HG03095 (cell line): ENCODE measurements around the gene VWA5A.
A peak's percentile ranks its signal among the peaks of the same experiment; 100 is the strongest.
"Not testable (repeated sequence)": the region's sequence is repeated elsewhere in the genome, so short reads cannot be mapped to it uniquely, and the experiment has no call there.

Experiments
- ATAC-seq: cut with Tn5 transposase; IDR thresholded peaks from one replicate; pipeline ENCODE4 v1.9.1; 2021; ENCODE audit warnings: moderate library complexity; ENCODE audit not compliant: unreplicated experiment

Gene VWA5A

DNA sequence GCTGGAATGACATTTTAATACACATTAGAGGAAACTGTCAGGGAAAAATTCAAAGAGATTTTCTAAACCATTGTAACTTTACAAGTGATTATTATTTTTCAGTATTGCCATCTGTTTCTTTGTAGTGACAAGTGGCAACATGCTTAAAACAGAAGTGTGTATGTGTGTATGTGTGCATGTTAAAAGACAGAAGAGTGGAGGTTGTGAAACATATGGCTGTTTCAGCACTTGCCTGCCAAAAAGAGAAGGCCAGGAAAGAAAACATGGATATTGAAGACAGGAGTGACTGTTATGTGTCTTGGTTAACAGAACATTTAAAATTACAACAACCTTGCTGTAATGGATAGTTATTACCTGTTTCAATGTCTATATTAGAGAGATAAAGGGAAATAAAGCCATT, 24.3 kb upstream of the VWA5A start:
- no peak for ATAC-seq

DNA sequence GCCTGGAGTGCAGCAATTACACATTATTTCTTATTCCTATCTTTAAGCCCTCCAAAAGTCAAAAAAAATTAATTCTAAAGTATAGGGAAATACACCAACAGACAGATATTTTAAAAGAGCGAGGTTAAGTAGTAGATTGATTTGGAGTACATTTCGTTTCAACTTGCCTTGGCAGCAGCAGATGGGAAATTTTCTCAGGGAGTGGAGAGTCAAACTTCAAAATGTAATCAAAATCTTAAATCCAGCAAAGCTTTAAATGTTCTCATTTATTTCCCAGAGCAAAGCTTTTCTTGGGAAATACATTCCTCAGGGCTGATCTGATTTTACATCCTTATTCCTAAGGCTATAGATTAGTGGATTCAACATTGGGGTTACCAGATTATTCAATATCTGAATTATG, 21.9 kb upstream of the VWA5A start:
- no peak for ATAC-seq

DNA sequence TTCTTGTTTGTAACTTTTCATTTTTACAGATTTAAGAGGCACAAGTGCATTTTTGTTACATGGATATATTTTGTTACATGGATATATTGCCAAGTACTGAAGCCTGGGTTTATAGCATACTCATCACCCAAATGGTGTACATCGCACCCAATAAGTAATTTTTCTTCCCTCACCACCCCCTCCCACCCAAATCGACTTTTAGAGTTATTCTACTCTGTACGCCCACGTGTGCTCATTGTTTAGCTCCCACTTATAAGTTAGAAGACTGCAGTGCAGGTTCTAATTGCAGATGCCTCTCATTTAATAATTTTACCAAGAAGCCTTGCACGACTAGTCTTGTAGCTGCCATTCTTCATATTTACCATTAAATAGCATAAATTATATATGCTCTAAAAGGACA, 20.5 kb upstream of the VWA5A start:
- ATAC-seq, result no peak

DNA sequence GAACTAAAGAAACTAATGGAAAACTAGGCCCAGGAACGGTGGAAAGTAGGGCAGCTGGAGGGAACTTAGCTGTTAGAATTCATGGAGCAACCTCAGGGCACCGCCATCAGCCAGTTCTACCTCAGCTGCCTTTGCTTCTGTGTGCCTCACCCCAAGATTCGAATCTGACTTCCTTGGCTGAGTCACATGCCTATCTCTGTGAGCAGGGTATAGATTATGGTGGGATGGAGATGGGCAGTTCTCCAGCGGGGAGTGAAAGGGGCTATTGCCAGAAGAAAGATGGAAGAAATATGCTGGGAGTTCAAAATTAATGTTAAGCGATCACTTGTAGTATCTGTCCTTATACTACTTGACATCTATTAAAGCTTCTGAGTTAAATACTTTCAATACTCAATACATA, 18.9 kb upstream of the VWA5A start:
- no peak for ATAC-seq

DNA sequence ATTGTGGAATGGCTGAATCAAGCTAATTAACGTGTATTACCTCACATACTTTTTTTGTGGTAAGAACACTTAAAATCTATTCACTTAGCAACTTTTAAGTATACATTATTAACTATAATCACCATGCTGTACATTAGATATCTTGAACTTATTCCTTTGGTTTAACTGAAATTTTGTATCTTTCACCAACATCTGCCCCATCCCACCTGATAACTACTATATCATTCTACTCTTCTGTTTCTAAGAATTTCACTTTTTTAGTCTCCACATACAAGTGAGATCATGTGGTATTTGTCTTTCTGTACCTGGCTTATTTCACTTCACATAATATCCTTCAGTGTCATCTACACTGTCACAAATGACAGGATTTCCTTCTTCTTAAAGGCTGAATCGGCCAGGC, 17.1 kb upstream of the VWA5A start:
- no peak for ATAC-seq

DNA sequence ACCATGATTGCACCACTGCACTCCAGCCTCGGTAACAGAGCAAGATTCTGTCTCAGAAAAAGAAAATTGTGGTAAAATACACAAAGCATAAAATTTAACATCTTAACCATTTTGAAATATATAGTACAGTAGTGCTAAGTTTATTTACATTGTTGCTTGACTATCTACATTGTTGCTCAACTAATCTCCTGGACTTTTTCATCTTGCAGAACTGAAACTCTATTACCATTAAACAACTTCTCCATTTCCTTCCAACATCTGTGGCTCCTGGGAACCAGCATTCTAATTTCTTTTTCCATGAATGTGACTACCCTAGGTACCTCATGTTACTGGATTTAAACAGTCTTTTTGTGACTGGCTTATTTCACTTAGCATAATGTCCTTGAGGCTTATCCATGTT, 13.5 kb upstream of the VWA5A start:
- ATAC-seq, result no peak

DNA sequence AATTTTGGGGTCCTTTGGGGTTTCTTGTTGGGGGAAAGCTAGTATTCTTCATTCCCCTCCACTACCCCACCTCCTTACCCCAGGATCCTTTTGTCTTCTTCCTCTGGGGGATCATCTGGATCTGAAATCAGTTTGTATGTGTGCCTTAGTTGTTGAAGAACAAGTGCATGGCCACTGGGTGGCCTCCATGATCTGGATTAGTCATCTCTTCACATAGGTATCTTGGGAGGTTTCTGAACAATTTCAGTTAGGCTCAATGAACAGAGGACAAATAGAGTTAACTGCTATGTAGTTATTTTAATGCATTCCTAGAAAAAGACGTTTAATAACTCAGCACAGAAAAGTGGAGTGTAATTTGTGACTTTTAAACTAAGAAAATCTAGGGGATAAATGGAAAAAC, 7.1 kb upstream of the VWA5A start:
- peak; percentile 59 for ATAC-seq

DNA sequence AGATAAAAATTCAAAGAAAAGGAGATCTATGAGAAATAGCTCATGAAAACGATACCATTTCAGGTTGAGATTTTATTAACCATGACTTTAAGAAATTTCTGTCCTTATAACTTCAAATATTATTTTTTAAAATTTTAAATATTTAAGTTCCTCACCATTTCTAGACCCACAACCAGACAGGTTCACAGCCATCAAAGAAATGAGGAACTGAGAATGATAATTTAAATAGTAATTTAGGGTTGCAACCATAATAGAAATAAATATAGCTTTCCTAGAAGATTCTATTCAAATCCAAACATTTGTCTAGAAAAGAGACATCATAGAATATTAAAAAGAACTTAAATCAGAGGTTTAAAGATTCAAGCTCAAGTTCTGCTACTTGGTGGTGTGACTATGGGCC, 5.9 kb upstream of the VWA5A start:
- no peak for ATAC-seq

DNA sequence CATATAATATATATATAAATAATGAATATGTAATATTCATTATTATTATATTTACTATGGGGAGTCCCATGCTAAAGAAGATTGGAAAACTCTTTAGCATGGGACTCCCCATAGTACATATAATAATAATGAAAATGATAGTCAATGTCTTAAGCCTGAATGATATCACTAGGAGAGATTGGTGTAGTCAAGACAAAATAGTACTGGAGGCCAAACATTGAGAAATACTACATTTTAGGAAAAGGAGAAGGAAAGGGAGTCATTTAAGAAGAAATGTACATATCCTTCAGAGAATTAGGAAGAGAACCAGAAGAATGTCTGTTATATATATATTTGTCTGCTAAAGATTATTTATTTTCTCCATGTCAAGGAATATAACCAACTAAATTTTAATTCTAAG, 5.0 kb upstream of the VWA5A start:
- no peak for ATAC-seq

DNA sequence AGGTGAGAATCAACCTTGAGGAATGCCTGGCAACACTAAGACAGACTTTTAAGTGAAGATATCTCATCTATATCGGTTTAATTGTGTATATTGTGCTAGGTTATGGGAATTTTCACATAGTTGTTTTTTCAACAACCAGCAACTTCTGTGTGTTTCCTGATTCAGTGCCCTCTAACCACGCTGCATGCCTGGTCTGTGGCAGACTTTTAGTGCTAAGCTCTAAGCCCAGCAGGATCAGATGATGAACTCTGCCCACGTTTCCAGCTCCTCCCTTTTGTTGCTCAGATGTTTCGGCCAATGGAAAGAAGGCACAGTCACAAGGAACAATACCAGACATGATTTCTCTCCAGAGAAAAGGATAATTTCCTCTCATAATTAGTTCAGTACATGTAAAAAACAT, 1.4 kb upstream of the VWA5A start:
- no peak for ATAC-seq

DNA sequence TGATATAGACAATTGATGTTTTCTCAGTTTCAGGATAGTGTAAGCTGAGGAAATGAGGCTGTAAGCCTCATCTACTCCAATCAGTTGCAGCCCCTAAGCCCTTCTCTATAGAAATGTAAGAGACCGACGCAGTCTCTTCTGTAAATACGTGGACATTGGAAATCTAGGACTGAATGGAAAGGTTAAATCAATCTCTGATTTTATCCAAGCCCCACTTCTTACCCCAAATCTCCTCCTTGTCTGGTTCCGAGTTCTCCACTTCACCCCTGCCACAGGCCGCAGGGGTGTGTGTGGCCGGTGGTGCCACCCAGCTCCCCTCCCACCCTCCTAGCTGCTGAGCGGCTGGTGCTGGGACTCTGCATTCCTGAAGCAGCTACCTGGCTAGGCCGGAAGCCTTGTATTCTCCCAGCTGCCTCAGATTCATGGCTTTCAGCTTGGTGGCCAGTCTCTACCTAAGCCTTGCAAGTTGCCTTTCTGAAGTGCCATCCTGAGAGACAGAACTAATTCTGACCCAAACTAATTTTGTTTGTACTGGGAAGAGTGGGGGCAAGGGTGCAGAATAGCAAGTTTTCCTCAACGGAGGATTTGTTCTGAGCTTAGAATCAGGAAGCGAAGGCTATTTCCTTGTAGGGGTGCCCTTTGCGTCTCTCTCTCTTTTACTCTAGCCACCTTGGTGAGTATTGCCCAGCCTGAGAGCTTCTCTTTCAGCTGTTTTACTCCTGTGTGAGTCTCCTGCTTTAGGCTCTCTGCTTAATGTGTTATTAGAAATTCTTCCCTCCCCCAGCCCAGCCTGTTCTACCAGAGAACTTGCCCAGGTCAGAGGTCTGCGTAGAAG, 749 bp downstream of the VWA5A start:
- no peak for ATAC-seq

DNA sequence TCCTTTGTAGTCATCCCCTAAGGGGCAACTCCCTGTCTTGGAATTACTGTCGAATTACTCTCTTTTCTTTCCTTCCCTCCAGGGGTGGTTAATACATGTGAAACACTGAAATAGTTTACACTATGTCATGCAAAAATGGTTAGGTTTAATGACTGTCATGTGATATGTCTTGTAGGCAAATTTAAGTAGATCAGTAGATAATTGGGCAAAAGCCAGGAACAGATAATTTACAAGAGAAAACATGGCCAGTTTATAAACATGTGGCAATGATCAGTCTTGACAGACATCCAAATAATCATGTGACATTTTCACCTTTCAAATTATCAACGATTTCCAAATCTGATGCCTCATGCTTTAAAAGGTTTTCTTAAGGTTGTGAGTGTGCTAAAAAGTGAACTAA, 3.9 kb downstream of the VWA5A start:
- no peak for ATAC-seq

DNA sequence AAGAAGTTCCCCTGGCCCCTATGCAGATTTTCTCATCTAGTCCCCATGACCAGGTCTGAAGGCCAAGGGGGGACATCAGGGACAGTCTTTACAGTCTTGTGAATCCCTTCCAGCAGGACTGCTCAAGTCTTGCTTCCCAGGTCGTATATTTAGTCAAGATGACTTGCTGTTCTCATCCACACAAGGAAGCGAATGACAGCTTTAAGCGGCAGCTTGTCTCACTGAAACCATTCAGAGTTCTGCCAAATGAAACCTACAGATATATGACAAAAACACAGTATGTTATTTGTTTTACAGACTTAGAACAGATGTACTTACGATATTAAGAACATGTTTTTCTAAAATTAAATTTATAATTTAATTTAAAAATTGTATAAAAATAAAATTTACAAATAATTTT, 5.6 kb downstream of the VWA5A start:
- no peak for ATAC-seq

DNA sequence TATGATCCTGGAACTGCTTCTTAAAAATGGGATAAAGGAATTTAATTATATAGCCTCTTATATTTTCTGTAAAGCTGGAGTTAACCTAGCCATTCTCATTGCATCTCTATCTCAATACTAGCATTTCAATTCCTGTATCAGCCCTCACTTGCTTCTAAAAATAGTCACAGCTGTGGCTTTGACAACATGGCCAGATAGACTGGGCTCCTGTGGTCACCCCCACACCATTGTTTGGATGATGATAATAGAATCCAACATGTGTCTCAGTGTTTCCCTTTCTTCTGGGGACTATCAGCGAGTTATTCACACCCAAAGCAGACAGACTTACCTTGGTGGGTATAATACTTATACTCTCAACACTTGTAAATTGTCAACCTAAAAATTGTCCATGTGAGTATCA, 6.9 kb downstream of the VWA5A start:
- ATAC-seq, result no peak

DNA sequence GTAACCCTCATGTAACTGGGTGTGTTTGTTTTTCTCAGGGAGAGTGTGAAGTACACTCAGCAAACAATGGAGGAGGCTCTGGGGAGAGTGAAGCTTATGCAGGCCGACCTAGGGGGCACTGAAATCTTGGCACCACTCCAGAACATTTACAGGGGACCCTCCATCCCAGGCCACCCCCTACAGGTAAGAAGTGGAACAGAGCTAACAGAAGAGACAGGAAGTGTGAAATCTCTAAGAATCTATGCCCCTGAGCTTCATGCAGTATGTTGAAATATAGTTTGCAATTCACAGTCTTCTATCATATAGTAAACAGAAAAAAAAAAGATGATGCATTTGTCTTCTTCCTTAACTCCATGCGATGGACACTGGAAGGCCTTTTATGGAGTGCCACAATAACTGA, 8.4 kb downstream of the VWA5A start:
- no peak for ATAC-seq

DNA sequence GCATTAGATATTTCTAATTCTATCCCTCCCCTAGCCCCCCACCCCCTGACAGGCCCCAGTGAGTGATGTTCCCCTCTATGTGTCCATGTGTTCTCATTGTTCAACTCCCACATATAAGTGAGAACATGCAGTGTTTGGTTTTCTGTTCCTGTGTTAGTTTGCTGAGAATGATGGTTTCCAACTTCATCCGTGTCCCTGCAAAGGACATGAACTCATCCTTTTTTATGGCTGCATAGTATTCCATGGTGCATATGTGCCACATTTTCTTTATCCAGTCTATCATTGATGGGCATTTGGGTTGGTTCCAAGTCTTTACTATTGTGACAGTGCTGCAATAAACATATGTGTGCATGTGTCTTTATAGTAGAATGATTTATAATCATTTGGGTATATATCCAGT, 11.9 kb downstream of the VWA5A start:
- ATAC-seq, result not testable (repeated sequence)

DNA sequence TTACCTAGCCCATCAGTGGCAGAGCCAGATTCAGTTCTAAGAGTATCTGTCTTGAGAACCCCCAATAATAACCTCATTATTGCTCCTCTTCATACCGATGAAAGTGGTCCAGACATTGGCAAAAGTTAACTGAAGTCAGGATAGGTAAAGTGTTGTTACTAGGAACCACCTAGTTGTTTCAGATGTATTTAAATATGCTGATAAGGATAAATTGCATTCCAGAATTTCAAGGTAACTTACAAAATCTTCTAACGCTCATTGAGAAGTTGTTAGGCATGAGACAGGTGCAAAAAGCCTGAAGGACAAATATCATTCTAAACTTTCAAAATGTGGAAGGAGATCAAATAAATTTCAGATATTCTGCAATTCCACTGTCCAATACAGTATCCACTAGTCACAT, 27.8 kb downstream of the VWA5A start:
- ATAC-seq, result no peak

DNA sequence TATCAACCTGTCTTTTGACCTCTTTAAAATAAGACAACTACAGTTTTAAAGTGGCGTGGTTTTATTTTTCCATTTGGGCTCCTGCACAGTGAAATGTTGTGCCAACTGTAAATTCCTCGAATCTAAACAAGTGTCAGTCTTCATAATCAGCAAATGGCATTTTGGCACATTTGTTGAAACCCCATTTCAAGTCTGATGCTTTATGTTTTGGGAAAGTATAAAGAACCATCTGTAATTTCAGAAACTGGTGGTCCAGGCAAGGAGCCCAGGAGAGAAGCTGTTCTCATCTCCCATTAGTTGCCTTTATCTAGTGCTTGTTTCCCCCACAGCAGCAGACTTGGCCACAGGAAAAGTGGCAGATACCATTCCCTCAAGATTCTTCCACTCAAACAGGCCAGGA, 32.7 kb downstream of the VWA5A start:
- no peak for ATAC-seq

DNA sequence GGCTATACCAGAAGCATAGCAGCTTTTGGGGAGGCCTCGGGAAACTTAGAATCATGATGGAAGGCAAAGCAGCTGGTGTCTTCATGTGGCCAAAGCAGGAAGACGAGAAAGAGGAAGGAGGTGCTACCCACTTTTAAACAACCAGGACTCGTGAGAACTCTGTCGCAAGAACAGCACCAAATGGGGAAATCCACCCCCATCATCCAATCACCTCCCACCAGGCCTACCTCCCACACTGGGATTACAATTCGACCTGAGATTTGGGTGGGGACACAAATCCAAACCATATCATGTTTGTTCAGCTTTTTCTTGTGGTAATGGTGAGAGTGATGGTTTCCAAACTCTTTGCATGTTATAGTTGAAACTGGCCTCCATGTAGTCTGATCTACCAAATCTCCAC, 35.4 kb downstream of the VWA5A start:
- ATAC-seq, result no peak

DNA sequence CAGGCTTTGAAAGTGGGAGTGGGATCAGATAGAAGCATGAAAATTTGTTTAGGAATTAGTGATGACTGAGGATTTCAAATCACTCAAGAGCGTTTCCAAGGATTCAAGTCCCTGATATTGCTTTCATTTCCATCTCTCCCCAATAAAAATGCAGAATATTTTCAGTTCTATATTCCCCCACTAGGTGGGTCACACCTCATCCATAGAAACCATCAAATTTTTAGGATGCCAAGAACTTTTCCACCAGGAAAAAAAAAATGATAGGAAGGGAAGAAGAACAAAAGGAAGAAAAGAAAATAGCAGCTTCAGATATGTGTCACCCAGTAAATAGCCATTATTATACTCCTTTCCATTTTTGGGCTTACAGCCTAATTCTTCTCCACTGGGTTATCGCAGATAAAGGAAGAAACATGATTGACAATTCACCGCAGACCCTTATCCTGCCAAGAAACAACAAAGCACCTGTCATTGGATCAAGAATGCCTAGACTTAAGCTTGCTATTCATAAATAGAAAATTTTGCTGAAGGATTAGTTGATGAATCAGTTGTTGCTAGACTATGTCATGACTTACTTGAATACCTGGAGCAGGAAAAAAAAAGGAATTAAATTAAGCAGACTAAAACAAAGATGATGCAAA, 37.6 kb downstream of the VWA5A start:
- ATAC-seq, result no peak

DNA sequence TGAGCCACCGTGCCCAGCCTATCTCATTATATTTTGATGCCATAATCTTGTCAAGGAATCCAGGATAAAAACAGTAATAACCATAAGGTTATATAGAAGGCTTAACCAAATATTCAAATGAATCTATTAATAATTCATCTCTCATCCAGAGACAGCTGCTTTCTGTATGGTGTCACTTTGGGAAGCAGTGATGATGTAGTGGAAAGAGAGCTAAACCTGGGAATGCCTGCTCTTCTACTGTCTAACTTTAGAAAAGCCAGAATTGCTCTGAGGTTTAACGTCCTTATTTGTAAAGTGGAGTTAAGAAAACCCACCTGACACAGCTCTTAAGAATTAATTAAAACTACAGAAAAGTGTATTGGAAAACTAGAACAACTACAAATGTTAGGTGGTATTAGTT, 38.6 kb downstream of the VWA5A start:
- ATAC-seq, result no peak

DNA sequence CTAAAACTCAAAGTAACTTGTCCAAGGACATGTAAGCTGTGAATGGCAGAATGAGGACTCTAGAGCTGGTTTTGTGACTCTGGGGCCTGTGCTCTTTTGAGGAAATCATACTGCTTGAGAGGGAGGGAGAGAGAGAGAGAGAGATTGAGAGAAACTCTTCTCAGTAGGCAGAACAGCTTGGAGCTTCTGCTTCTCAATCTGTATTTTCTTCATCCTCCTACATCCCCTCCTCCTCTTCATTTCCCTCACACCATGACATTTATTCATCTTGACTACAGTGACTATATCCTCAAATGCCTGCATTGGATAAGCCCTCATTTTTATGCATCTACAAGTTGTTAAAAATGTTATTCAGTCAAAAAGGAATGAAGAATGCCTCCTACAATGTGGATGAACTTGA, 44.2 kb downstream of the VWA5A start:
- ATAC-seq, result no peak

DNA sequence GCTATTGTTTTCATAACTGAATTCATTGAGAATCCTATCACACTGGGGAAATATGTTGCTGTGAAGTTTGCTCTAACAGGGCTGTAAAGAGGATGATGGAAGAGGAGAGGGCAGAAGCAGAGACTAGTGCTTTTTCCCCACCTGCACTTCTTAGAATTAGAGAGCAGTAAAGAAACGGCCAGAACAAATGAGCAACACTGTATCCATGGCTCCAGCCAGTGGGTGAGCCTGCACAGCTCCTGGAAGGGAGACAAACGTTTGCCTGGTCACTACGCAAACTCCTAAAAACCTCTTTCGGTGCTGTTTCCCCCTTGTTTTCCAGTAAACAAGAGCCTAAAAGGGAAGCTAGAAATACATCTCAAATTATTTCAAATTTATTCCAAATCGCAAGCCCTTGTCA, 45.7 kb downstream of the VWA5A start:
- no peak for ATAC-seq
